Measurements from ENCODE around the gene NDUFS4.
A peak's percentile ranks its signal among the peaks of the same experiment; 100 is the strongest.

Gene NDUFS4

DNA sequence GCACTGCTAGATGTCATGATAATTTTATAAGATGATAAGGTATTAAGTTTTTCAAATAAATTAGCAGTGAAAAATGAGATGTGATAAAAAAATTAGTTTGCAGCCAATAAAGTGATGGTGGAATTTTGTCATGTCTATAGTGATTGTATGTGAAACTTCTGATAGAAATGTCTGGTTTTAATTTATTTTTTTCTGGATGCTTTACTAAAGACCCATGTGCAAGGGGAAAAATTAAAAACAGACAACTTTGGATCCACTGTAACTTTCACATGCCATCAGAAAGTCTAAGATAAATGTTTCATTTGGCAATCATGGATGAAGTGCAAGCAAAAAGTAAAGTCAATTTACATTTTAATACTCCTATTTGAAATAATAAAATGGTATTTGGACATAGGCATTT lies 4.4 kb upstream of the NDUFS4 start:
- Mint-ChIP-seq H3K27me3 (peaks cover 44% of the 10 kb centered on the region), H3K4me1 (ENCODE audit: low read depth) (peaks cover 9% of the 10 kb centered on the region)

DNA sequence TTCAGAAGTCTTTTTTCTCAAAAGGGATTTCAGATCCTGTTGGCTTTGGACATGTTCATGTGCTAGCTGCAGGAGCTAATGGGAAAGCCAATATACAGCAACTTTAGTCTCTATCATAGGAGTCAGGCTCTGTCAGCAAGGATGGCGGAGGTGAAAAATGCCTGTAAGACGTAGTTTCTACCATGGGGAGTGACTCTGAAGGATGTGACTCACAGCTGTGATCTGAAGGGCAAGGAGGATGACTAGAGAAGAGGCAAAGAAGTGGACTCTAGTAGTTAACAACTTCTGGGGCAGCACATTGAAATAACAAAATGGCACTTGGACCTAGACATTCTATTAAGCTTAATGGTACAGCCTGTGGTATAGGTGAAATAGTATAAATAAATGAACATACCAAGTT lies 3.1 kb upstream of the NDUFS4 start:
- Mint-ChIP-seq H3K4me1 (ENCODE audit: low read depth) (peaks cover 20% of the 10 kb centered on the region), H3K9me3 (peaks cover 9% of the 10 kb centered on the region), H3K27ac (no peak overlapping the region), H3K27me3 (peaks cover 44% of the 10 kb centered on the region), H3K4me3 (no peak overlapping the region), H3K36me3 (ENCODE audit: low read depth) (peaks cover 4% of the 10 kb centered on the region)

More for the DNA sequence above, 4.4 kb upstream of the NDUFS4 start:
- no peak overlapping the region for H3K27ac Mint-ChIP-seq
- H3K36me3 Mint-ChIP-seq (ENCODE audit: low read depth), result peaks cover 4% of the 10 kb centered on the region
- H3K9me3 Mint-ChIP-seq, result peaks cover 9% of the 10 kb centered on the region
- no peak overlapping the region for H3K4me3 Mint-ChIP-seq

DNA sequence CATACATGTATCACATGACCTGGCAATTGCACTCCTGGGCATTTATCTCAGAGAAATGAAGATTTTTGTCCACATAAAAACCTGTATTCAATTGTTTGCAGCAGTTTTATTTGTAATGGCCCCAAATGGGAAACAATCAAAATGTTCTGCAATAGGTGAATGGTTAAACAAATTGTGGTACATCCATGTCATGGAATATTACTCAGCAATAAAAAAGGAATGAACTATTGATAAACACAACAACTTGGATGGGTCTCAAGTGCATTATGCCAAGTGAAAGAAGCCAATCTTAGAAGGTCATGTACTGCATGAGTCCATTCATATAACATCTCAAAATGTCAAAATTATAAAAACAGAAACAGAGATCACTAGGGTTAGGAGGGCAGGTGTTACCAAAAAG lies 1.5 kb upstream of the NDUFS4 start:
- Mint-ChIP-seq H3K4me1 (ENCODE audit: low read depth) (peaks cover 29% of the 10 kb centered on the region), H3K36me3 (ENCODE audit: low read depth) (peaks cover 9% of the 10 kb centered on the region), H3K27me3 (peaks cover 37% of the 10 kb centered on the region), H3K4me3 (no peak overlapping the region), H3K27ac (no peak overlapping the region), H3K9me3 (peaks cover 9% of the 10 kb centered on the region)

- H3K27me3 Mint-ChIP-seq, result peaks cover 29% of the 10 kb centered on the region
- peaks cover 9% of the 10 kb centered on the region for H3K9me3 Mint-ChIP-seq
- peak overlapping the region; percentile 97 for H3K4me3 Mint-ChIP-seq
- H3K27ac Mint-ChIP-seq, result peak overlapping the region; percentile 95
- peaks cover 9% of the 10 kb centered on the region for H3K36me3 Mint-ChIP-seq (ENCODE audit: low read depth)
- peaks cover 36% of the 10 kb centered on the region for H3K4me1 Mint-ChIP-seq (ENCODE audit: low read depth)
Measured at GRCh38 chr5:53560028-53560427, 411 bp upstream of the NDUFS4 start.

GRCh38 chr5:53568401-53568800 lies 8.0 kb downstream of the NDUFS4 start:
- no peak overlapping the region for H3K4me3 Mint-ChIP-seq
- peaks cover 52% of the 10 kb centered on the region for H3K4me1 Mint-ChIP-seq (ENCODE audit: low read depth)
- H3K9me3 Mint-ChIP-seq, result no peaks in the 10 kb centered on the region

DNA sequence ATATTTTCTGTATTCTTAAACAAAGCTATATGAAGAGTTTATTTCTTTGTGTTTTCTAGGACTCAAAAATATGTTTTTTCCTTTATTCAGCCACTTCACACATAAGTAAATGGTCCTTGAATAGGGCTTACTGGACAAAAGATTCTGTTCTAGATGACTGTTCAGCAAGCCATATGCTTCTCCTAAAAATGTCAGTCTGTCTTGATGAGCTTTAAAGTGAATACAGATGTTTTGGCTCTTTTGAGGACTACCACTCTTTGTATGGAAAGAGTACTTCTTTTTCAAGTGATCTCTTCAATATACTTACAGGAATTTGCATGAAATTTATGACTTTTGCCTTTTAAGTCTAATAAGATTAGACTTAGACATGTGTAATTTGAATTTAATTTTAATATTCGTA lies 8.4 kb downstream of the NDUFS4 start:
- H3K9me3 Mint-ChIP-seq, result no peaks in the 10 kb centered on the region
- no peak overlapping the region for H3K4me3 Mint-ChIP-seq
- H3K27me3 Mint-ChIP-seq, result no peaks in the 10 kb centered on the region
- peaks cover 16% of the 10 kb centered on the region for H3K36me3 Mint-ChIP-seq (ENCODE audit: low read depth)
- H3K27ac Mint-ChIP-seq, result no peak overlapping the region
- H3K4me1 Mint-ChIP-seq (ENCODE audit: low read depth), result peaks cover 51% of the 10 kb centered on the region

More at GRCh38 chr5:53568401-53568800, 8.0 kb downstream of the NDUFS4 start:
- Mint-ChIP-seq H3K36me3 (ENCODE audit: low read depth) (peaks cover 15% of the 10 kb centered on the region), H3K27me3 (no peaks in the 10 kb centered on the region), H3K27ac (no peak overlapping the region)

GRCh38 chr5:53569453-53569852 lies 9.0 kb downstream of the NDUFS4 start:
- H3K27me3 Mint-ChIP-seq, result no peaks in the 10 kb centered on the region
- no peak overlapping the region for H3K27ac Mint-ChIP-seq
- no peaks in the 10 kb centered on the region for H3K9me3 Mint-ChIP-seq
- H3K4me1 Mint-ChIP-seq (ENCODE audit: low read depth), result peaks cover 51% of the 10 kb centered on the region
- peaks cover 22% of the 10 kb centered on the region for H3K36me3 Mint-ChIP-seq (ENCODE audit: low read depth)
- no peak overlapping the region for H3K4me3 Mint-ChIP-seq

DNA sequence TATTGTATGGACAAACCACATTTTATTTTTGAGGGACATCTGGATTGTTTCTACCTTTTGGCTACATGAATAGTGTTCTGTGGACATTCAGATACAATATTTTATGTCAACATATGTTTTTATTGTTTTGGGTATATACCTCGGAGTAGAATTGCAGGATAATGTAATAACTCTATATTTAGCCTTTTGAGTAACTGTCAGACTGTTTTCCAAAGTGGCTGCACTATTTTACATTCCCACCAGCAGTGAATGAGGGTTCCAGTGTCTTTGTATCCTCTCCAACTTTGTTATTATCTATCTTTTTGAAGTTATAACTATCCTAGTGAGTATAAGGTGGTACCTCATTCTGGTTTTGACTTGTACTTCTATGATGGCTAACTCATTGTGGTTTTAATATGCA lies 11.0 kb downstream of the NDUFS4 start:
- no peak overlapping the region for H3K27ac Mint-ChIP-seq
- H3K4me3 Mint-ChIP-seq, result no peak overlapping the region
- H3K9me3 Mint-ChIP-seq, result no peaks in the 10 kb centered on the region

DNA sequence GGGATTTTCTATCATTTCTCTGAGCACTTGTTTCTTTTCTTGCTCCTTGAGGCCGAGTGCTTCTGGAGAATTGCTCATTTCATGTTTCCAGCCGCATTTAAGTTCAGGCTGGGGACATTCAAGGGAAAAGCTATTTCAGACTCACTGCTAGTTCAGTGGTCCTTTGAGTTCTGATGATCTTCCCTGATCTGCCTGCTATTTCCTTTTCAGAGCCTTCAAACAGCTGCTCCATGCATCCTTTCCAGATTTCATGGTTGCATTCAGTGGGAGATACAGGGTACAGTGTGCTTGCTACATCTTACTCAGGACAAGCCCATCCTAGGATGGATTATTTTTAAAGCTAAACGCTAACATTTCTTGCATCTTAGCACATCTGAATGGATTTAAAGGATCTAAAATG lies 14.7 kb downstream of the NDUFS4 start:
- Mint-ChIP-seq H3K27me3 (no peaks in the 10 kb centered on the region), H3K27ac (no peak overlapping the region), H3K36me3 (ENCODE audit: low read depth) (peaks cover 23% of the 10 kb centered on the region), H3K4me3 (no peak overlapping the region), H3K9me3 (no peaks in the 10 kb centered on the region), H3K4me1 (ENCODE audit: low read depth) (peaks cover 54% of the 10 kb centered on the region)

More for the DNA sequence above, 11.0 kb downstream of the NDUFS4 start:
- Mint-ChIP-seq H3K27me3 (no peaks in the 10 kb centered on the region), H3K4me1 (ENCODE audit: low read depth) (peaks cover 58% of the 10 kb centered on the region), H3K36me3 (ENCODE audit: low read depth) (peaks cover 17% of the 10 kb centered on the region)

DNA sequence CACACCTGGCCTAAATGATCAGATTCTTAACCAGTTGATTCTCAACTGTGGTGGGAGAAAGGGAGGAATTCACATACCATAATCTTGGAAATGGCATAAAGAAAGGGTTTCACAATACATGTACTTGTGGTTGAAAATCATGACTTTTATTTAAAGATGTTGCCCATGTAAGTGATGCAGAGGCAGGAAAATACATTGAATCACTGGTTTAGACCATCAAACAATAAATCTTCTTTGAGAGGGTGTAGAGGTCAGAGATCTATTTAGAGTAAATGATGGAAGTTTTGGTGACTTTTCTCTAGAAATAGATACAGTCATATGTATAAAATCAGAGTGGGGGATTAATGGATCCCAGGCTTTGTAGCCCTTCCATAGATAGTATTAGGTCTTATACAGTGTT lies 15.4 kb downstream of the NDUFS4 start:
- Mint-ChIP-seq H3K27ac (no peak overlapping the region), H3K27me3 (no peaks in the 10 kb centered on the region), H3K4me1 (ENCODE audit: low read depth) (peaks cover 54% of the 10 kb centered on the region), H3K9me3 (no peaks in the 10 kb centered on the region), H3K4me3 (no peak overlapping the region), H3K36me3 (ENCODE audit: low read depth) (peaks cover 20% of the 10 kb centered on the region)

DNA sequence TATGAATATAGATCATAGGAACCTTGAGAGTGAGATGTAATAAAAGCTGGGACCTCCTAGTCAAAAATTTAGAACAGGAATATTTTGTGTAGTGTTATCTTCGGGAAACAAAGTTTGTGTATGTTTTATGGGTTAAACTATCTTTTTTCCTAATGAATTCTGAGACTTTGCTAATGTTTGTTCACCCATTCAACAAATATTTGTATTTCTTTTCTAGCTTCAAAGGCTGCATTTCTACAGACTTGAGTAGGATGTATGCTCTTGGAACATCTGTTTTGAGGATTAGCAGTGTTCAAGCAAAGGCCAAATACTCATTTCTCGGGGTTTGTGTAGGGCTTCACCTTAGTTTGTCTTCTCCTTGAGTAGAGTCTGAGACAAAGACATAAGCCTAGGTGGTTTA lies 16.2 kb downstream of the NDUFS4 start:
- H3K4me1 Mint-ChIP-seq (ENCODE audit: low read depth), result peaks cover 48% of the 10 kb centered on the region
- no peaks in the 10 kb centered on the region for H3K9me3 Mint-ChIP-seq
- no peak overlapping the region for H3K4me3 Mint-ChIP-seq
- H3K27ac Mint-ChIP-seq, result no peak overlapping the region
- H3K36me3 Mint-ChIP-seq (ENCODE audit: low read depth), result peaks cover 19% of the 10 kb centered on the region
- no peaks in the 10 kb centered on the region for H3K27me3 Mint-ChIP-seq

DNA sequence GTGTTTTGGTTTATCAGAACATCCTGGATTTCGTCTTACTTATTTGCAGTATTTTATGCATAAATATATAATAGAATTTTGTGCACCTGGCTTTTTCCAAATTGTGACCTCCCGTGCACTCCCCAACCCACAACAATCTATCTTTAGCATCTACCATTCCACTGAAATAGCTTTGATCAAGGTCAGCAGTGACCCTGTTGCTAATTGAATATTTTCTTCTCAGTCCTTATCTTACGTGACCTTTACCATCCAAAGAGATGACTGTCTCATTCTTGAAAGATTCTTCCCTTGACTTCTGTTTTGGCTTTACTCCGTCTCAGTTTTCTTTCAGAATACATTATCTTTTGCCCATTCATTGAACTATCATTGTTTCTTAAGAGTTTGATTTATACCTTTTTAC lies 18.4 kb downstream of the NDUFS4 start:
- H3K4me1 Mint-ChIP-seq (ENCODE audit: low read depth), result peaks cover 34% of the 10 kb centered on the region
- no peaks in the 10 kb centered on the region for H3K27me3 Mint-ChIP-seq
- peaks cover 17% of the 10 kb centered on the region for H3K36me3 Mint-ChIP-seq (ENCODE audit: low read depth)
- H3K27ac Mint-ChIP-seq, result no peak overlapping the region
- no peak overlapping the region for H3K4me3 Mint-ChIP-seq
- no peaks in the 10 kb centered on the region for H3K9me3 Mint-ChIP-seq

DNA sequence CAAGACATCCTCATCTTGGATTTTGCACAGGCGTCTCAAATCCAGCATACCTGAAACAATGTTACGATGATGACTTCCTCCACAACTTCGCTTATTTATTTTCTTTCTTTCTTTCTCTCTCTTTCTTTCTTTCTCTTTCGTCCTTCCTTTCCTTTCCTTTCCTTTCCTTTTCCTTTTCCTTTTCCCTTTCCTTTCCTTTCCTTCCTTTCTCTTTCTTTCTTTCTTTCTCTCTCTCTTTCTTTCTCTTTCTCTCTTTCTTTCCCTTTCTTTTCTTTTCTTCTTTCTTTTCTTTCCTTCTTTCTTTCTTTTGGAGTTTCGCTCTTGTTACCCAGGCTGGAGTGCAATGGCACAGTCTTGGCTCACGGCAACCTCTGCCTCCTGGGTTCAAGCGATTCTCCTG lies 20.1 kb downstream of the NDUFS4 start:
- Mint-ChIP-seq H3K4me1 (ENCODE audit: low read depth) (peaks cover 24% of the 10 kb centered on the region), H3K27me3 (no peaks in the 10 kb centered on the region), H3K4me3 (no peak overlapping the region), H3K9me3 (no peaks in the 10 kb centered on the region), H3K36me3 (ENCODE audit: low read depth) (peaks cover 11% of the 10 kb centered on the region), H3K27ac (no peak overlapping the region)

DNA sequence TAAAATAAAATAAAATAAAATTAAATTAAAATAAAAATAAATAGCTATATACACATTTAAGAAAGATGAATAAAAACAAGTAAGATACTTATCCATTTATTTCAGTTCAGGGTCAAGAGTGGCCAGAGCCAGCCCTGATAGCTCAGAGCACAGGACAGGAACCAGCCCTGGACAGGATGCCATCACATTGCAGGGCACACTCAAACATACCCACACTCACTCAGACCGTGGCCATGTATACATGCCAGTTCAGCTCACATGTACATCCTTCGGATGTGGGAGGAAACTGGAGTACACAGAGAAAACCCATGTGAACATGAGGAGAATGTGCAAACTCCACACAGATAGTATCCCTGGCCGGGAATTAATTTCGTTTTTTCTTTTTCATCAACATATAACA lies 21.8 kb downstream of the NDUFS4 start:
- Mint-ChIP-seq H3K27me3 (no peaks in the 10 kb centered on the region), H3K4me1 (ENCODE audit: low read depth) (peaks cover 13% of the 10 kb centered on the region), H3K4me3 (no peak overlapping the region), H3K36me3 (ENCODE audit: low read depth) (peaks cover 11% of the 10 kb centered on the region), H3K9me3 (no peaks in the 10 kb centered on the region), H3K27ac (no peak overlapping the region)

DNA sequence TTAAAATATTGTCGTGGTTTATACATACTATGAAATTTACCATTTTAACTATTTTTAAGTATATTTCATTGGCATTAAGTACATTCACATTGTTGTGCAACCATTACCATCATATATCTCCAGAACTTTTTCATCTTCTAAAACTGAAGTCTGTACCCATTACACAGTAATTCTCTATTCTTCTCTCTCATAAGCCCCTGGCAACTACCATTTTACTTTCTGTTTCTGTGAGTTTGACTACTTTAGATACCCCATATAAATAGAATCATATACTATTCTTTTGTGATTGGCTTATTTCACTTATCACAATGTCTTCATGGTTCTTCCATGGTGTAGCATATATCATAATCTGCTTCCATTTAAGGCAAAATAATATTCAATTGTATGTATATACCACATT lies 30.3 kb downstream of the NDUFS4 start:
- peaks cover 60% of the 10 kb centered on the region for H3K4me1 Mint-ChIP-seq (ENCODE audit: low read depth)
- no peaks in the 10 kb centered on the region for H3K27me3 Mint-ChIP-seq
- no peaks in the 10 kb centered on the region for H3K9me3 Mint-ChIP-seq
- no peak overlapping the region for H3K27ac Mint-ChIP-seq
- H3K36me3 Mint-ChIP-seq (ENCODE audit: low read depth), result peaks cover 10% of the 10 kb centered on the region
- H3K4me3 Mint-ChIP-seq, result no peak overlapping the region

GRCh38 chr5:53594419-53594818 lies 34.0 kb downstream of the NDUFS4 start:
- Mint-ChIP-seq H3K4me3 (no peak overlapping the region), H3K9me3 (no peaks in the 10 kb centered on the region), H3K27ac (no peak overlapping the region), H3K4me1 (ENCODE audit: low read depth) (peaks cover 50% of the 10 kb centered on the region), H3K36me3 (ENCODE audit: low read depth) (peaks cover 20% of the 10 kb centered on the region), H3K27me3 (no peaks in the 10 kb centered on the region)
